Sigmoid colon (tissue), 7 donors: Measurements from ENCODE around the gene ATXN7. TPM values are rescaled to one million over a fixed set of nuclear protein-coding genes. Genes with fewer than 3 reads are reported as not detected.

Experiments used
- DNase-seq: peaks from one replicate; pipeline ENCODE4 v3.0.0-alpha.2; 2019
- H3K27ac ChIP-seq, 4 donors: fragments of 200-600 bp; sonication (generic); one replicate each; pipeline ENCODE4 v1.5.1; 2016 to 2019; ENCODE audit warnings: mild to moderate bottlenecking in 1 of 4
- H3K27me3 ChIP-seq, 3 donors: fragments of 200-600 bp; sonication (generic); one replicate each; pipeline ENCODE4 v1.5.1; 2019; ENCODE audit warnings: mild to moderate bottlenecking in 1 of 3
- H3K36me3 ChIP-seq, 4 donors: fragments of 200-600 bp; sonication (generic); one replicate each; pipeline ENCODE4 v1.5.1; 2016 to 2019
- H3K4me1 ChIP-seq, 4 donors: fragments of 200-600 bp; sonication (generic); one replicate each; pipeline ENCODE4 v1.5.1; 2017 to 2019
- H3K4me3 ChIP-seq, 4 donors: fragments of 200-600 bp; sonication (generic); one replicate each; pipeline ENCODE4 v1.5.1; 2017 to 2019; ENCODE audit warnings: mild to moderate bottlenecking in 2 of 4, moderate library complexity in 1 of 4
- H3K9me3 ChIP-seq, 4 donors: fragments of 200-600 bp in 3 of 4; sonication (generic) in 3 of 4; one replicate each; pipeline versions ENCODE4 v1.5.1 to v1.6.1; 2013 to 2019
- CTCF ChIP-seq, 4 experiments: fragments of 450-650 bp in 3 of 4; fragments of 200-600 bp in 1 of 4; IDR thresholded peaks; one replicate each; pipeline ENCODE4 v1.5.1; 2016 to 2019; ENCODE audit warnings: antibody characterized with exemption in 4 of 4, mild to moderate bottlenecking in 3 of 4, moderate library complexity in 2 of 4
- EP300 ChIP-seq, 4 donors: sonication (generic); formaldehyde crosslinking; IDR thresholded peaks; one replicate each; pipeline ENCODE4 v1.6.1; 2017; ENCODE audit warnings: antibody characterized with exemption in 4 of 4
- POLR2A ChIP-seq, 2 donors: fragments of 450-650 bp; IDR thresholded peaks; one replicate each; pipeline ENCODE4 v1.6.1; 2016; ENCODE audit warnings: antibody characterized with exemption in 2 of 2, mild to moderate bottlenecking in 2 of 2, moderate library complexity in 2 of 2
- POLR2AphosphoS5 ChIP-seq, 4 donors: sonication (generic); formaldehyde crosslinking; IDR thresholded peaks; one replicate each; pipeline ENCODE4 v1.6.1; 2017; ENCODE audit warnings: antibody characterized with exemption in 4 of 4
- WGBS, 2 donors: extraction: QIAGEN DNeasy Blood & Tissue Kit; methylation state at CpG; one replicate each; pipeline ENCODE4 v1.1.7; 2013; 5-methylcytosine and 5-hydroxymethylcytosine counted together
- intact Hi-C: fragments of 100-400 bp; cut with DNase I; formaldehyde crosslinking; loops from one replicate; pipeline ENCODE4 v1.15.1; 2023
- polyA plus RNA-seq, 3 donors: library from polyadenylated mRNA; stranded (reverse); fragments of 200-250 nt; gene quantifications; one replicate each; pipeline ENCODE4 v1.2.3, GENCODE V29; 2013
- total RNA-seq, 4 donors: library from RNA; depleted of rRNA; stranded (reverse); fragments of >200 nt; gene quantifications; one replicate each; pipeline ENCODE4 v1.1.0, GENCODE V29; 2016
- donor health status: healthy with polysubstance abuse.
- donor health status: Bipolar disorder and iron deficiency.
- donor health status: healthy.

Gene ATXN7
- total and polyA plus RNA-seq, 7 donors, result 2.1 to 32.7 (median 17.8) TPM

- DNase-seq, result no peak
- no peak overlapping the region for H3K27ac ChIP-seq
- intact Hi-C loops, result no loop called here
- no peaks in the 10 kb centered on the region for H3K36me3 ChIP-seq
- H3K9me3 ChIP-seq, result no peaks in the 10 kb centered on the region
- no peak overlapping the region for H3K4me3 ChIP-seq
- peaks cover 0 to 7% (median 0%) of the 10 kb centered on the region in 4 donors for H3K4me1 ChIP-seq
- 97 to 98% methylated on average over 4 of the region's 4 CpGs for WGBS, 2 donors
- no peak for TF ChIP-seq POLR2A (IDR thresholded peaks at IDR 0.05)
- no peak for TF ChIP-seq POLR2AphosphoS5 (IDR thresholded peaks at IDR 0.05)
- no peak for TF ChIP-seq EP300 (IDR thresholded peaks at IDR 0.05)
- no peak for TF ChIP-seq CTCF (IDR thresholded peaks at IDR 0.05)
- H3K27me3 ChIP-seq, result no peaks in the 10 kb centered on the region
These were observed 14.5 kb upstream of the ATXN7 start for GRCh38 chr3:63849175-63849574.

- Histone ChIP-seq H3K27ac (no peak overlapping the region), H3K9me3 (no peaks in the 10 kb centered on the region), H3K4me3 (no peak overlapping the region), H3K4me1 (peaks cover 0 to 5% (median 0%) of the 10 kb centered on the region in 4 donors), H3K27me3 (no peaks in the 10 kb centered on the region), H3K36me3 (no peaks in the 10 kb centered on the region)
- intact Hi-C loops, result no loop called here
- WGBS, 2 donors, result 97 to 98% methylated on average over 3 of the region's 3 CpGs
- DNase-seq, result no peak
- TF ChIP-seq CTCF (IDR thresholded peaks at IDR 0.05) (no peak), EP300 (IDR thresholded peaks at IDR 0.05) (no peak), POLR2AphosphoS5 (IDR thresholded peaks at IDR 0.05) (no peak), POLR2A (IDR thresholded peaks at IDR 0.05) (no peak)
These were observed 12.4 kb upstream of the ATXN7 start for GRCh38 chr3:63851287-63851686.

GRCh38 chr3:63853106-63853505 lies 10.6 kb upstream of the ATXN7 start:
- intact Hi-C loops, result no loop called here
- Histone ChIP-seq H3K9me3 (no peaks in the 10 kb centered on the region), H3K36me3 (no peaks in the 10 kb centered on the region), H3K27me3 (no peaks in the 10 kb centered on the region), H3K4me3 (no peak overlapping the region), H3K4me1 (peaks cover 0 to 10% (median 2%) of the 10 kb centered on the region in 4 donors), H3K27ac (no peak overlapping the region)
- DNase-seq, result no peak
- 88 to 90% methylated on average over 4 of the region's 4 CpGs for WGBS, 2 donors
- TF ChIP-seq EP300 (IDR thresholded peaks at IDR 0.05), result no peak
- TF ChIP-seq CTCF (IDR thresholded peaks at IDR 0.05), result no peak
- no peak for TF ChIP-seq POLR2A (IDR thresholded peaks at IDR 0.05)
- no peak for TF ChIP-seq POLR2AphosphoS5 (IDR thresholded peaks at IDR 0.05)

GRCh38 chr3:63855333-63855940 lies 8.2 kb upstream of the ATXN7 start:
- H3K4me3 ChIP-seq, result no peak overlapping the region
- DNase-seq, result no peak
- no peaks in the 10 kb centered on the region for H3K27me3 ChIP-seq
- H3K4me1 ChIP-seq, result peaks cover 0 to 19% (median 8%) of the 10 kb centered on the region in 4 donors
- H3K36me3 ChIP-seq, result no peaks in the 10 kb centered on the region
- intact Hi-C loops, result no loop called here
- H3K27ac ChIP-seq, result peak overlapping the region in 1 of 4 donors; percentile 46
- H3K9me3 ChIP-seq, result no peaks in the 10 kb centered on the region
- TF ChIP-seq EP300 (IDR thresholded peaks at IDR 0.05), result no peak
- TF ChIP-seq POLR2A (IDR thresholded peaks at IDR 0.05), result no peak
- no peak for TF ChIP-seq CTCF (IDR thresholded peaks at IDR 0.05)
- 46 to 56% methylated on average over 1 of the region's 1 CpG for WGBS, 2 donors

- Histone ChIP-seq H3K9me3 (no peaks in the 10 kb centered on the region), H3K36me3 (no peaks in the 10 kb centered on the region), H3K27me3 (no peaks in the 10 kb centered on the region), H3K4me1 (peaks cover 0 to 23% (median 14%) of the 10 kb centered on the region in 4 donors), H3K27ac (no peak overlapping the region), H3K4me3 (no peak overlapping the region)
- no peak for TF ChIP-seq POLR2A (IDR thresholded peaks at IDR 0.05)
- TF ChIP-seq CTCF (IDR thresholded peaks at IDR 0.05), result no peak
- TF ChIP-seq EP300 (IDR thresholded peaks at IDR 0.05), result no peak
- no peak for TF ChIP-seq POLR2AphosphoS5 (IDR thresholded peaks at IDR 0.05)
- DNase-seq, result no peak
- intact Hi-C loops, result no loop called here
- 95 to 98% methylated on average over 2 of the region's 2 CpGs for WGBS, 2 donors
These were observed 6.4 kb upstream of the ATXN7 start for GRCh38 chr3:63857311-63857710.
